ENCODE data around the gene PACSIN2. TPM values are rescaled to one million over a fixed set of nuclear protein-coding genes. Genes with fewer than 3 reads are reported as not detected.

PACSIN2 gene
- total RNA-seq, 4 donors from 2014 or later, result 75.4 to 90.1 (median 87.9) TPM

- H3K36me3 ChIP-seq, result no peaks in the 10 kb centered on the region
- H3K4me3 ChIP-seq (replicated peaks in 1 of 3), result no peak overlapping the region
- H3K9me3 ChIP-seq, result no peaks in the 10 kb centered on the region
- intact Hi-C loops (cut with DNase I), result no loop called here
- DNase-seq, result peak in 1 of 2 donors; percentile 48
- WGBS, 2 donors, result 65 to 79% methylated on average over 17 of the region's 17 CpGs
- TF ChIP-seq POLR2A (IDR thresholded peaks at IDR 0.05) (no peak), CTCF (IDR thresholded peaks at IDR 0.05) (no peak)
- H3K27me3 ChIP-seq, result no peaks in the 10 kb centered on the region
- H3K4me1 ChIP-seq, result peaks cover 13 to 39% of the 10 kb centered on the region in 2 donors
- H3K27ac ChIP-seq, result no peak overlapping the region
Measured at GRCh38 chr22:42915980-42916765, 98.8 kb downstream of the PACSIN2 start.

GRCh38 chr22:42914511-42915076, 100.4 kb downstream of the PACSIN2 start:
- H3K9me3 ChIP-seq, result no peaks in the 10 kb centered on the region
- DNase-seq, result no peak
- WGBS, 2 donors, result 90 to 92% methylated on average over 6 of the region's 6 CpGs
- no peak overlapping the region for H3K4me3 ChIP-seq (replicated peaks in 1 of 3)
- intact Hi-C loops (cut with DNase I), result no loop called here
- no peak for TF ChIP-seq CTCF (IDR thresholded peaks at IDR 0.05)
- TF ChIP-seq POLR2A (IDR thresholded peaks at IDR 0.05), result no peak
- peaks cover 13 to 30% of the 10 kb centered on the region in 2 donors for H3K4me1 ChIP-seq
- no peak overlapping the region for H3K27ac ChIP-seq
- H3K36me3 ChIP-seq, result peaks cover 0 to 3% of the 10 kb centered on the region in 2 donors
- no peaks in the 10 kb centered on the region for H3K27me3 ChIP-seq

- Histone ChIP-seq H3K27ac (no peak overlapping the region), H3K4me3 (replicated peaks in 1 of 3) (no peak overlapping the region), H3K4me1 (peaks cover 10 to 24% of the 10 kb centered on the region in 2 donors), H3K9me3 (no peaks in the 10 kb centered on the region), H3K36me3 (peaks cover 0 to 3% of the 10 kb centered on the region in 2 donors), H3K27me3 (no peaks in the 10 kb centered on the region)
- intact Hi-C loops (cut with DNase I), result no loop called here
- DNase-seq, result no peak
- WGBS, 2 donors, result 83 to 90% methylated on average over 8 of the region's 8 CpGs
- TF ChIP-seq POLR2A (IDR thresholded peaks at IDR 0.05) (no peak), CTCF (IDR thresholded peaks at IDR 0.05) (no peak)
Measured at GRCh38 chr22:42913874-42914510, 101.0 kb downstream of the PACSIN2 start.

- H3K4me3 ChIP-seq (replicated peaks in 1 of 3), result no peak overlapping the region
- intact Hi-C loops (cut with DNase I), result no loop called here
- peaks cover 0 to 3% of the 10 kb centered on the region in 2 donors for H3K36me3 ChIP-seq
- no peaks in the 10 kb centered on the region for H3K9me3 ChIP-seq
- 88 to 92% methylated on average over 6 of the region's 6 CpGs for WGBS, 2 donors
- H3K27ac ChIP-seq, result no peak overlapping the region
- DNase-seq, result no peak
- TF ChIP-seq POLR2A (IDR thresholded peaks at IDR 0.05) (no peak), CTCF (IDR thresholded peaks at IDR 0.05) (no peak)
- peaks cover 9 to 30% of the 10 kb centered on the region in 2 donors for H3K4me1 ChIP-seq
- no peaks in the 10 kb centered on the region for H3K27me3 ChIP-seq
Measured at GRCh38 chr22:42912059-42912458, 102.9 kb downstream of the PACSIN2 start.

Measured in thyroid gland (tissue), 4 donors.